ENCODE results near the gene CDKN2A. TPM values are rescaled to one million over a fixed set of nuclear protein-coding genes. Genes with fewer than 3 reads are reported as not detected.

CDKN2A gene
- total RNA-seq, 3 donors from 2014 or later (not counting 1 experiment from before 2014, with no cell fraction given): 3.5 to 7.7 (median 3.8) TPM

GRCh38 chr9:21984101-21984500, 10.1 kb downstream of the CDKN2A start:
- H3K27ac ChIP-seq (ENCODE audit: low read length): no peak overlapping the region
- ATAC-seq (no peak), DNase-seq (no peak)
- H3K27ac Mint-ChIP-seq: no peak overlapping the region
- intact Hi-C loops (cut with micrococcal nuclease): no loop called here
- peaks cover 47 to 81% of the 10 kb centered on the region in 2 donors for H3K27me3 Mint-ChIP-seq (ENCODE audit: low read depth in 2 of 2)
- H3K27me3 ChIP-seq (ENCODE audit: control insufficient read depth, insufficient read depth, low read length): peaks cover 68% of the 10 kb centered on the region
- H3K4me3 Mint-ChIP-seq: no peak overlapping the region
- no peak overlapping the region for H3K4me3 ChIP-seq (ENCODE audit: low read length)
- no peaks in the 10 kb centered on the region for H3K9me3 Mint-ChIP-seq
- no peaks in the 10 kb centered on the region for H3K4me1 ChIP-seq (ENCODE audit: control insufficient read depth, insufficient read depth, low read length)
- TF ChIP-seq CTCF (IDR thresholded peaks at IDR 0.05): no peak
- H3K36me3 Mint-ChIP-seq: no peaks in the 10 kb centered on the region
- H3K9me3 ChIP-seq (ENCODE audit: control insufficient read depth, insufficient read depth, low read length): no peaks in the 10 kb centered on the region
- no peaks in the 10 kb centered on the region for H3K36me3 ChIP-seq (ENCODE audit: control insufficient read depth, insufficient read depth, low read length)
- peaks cover 0 to 7% of the 10 kb centered on the region in 2 donors for H3K4me1 Mint-ChIP-seq

- Mint-ChIP-seq H3K9me3 (no peaks in the 10 kb centered on the region), H3K36me3 (no peaks in the 10 kb centered on the region), H3K4me3 (no peak overlapping the region), H3K27ac (no peak overlapping the region), H3K27me3 (ENCODE audit: low read depth in 2 of 2) (peaks cover 48 to 81% of the 10 kb centered on the region in 2 donors), H3K4me1 (peaks cover 0 to 7% of the 10 kb centered on the region in 2 donors)
- WGBS (ENCODE audit: insufficient coverage): 86% methylated on average over 1 of the region's 1 CpG
- peaks cover 68% of the 10 kb centered on the region for H3K27me3 ChIP-seq (ENCODE audit: control insufficient read depth, insufficient read depth, low read length)
- no peaks in the 10 kb centered on the region for H3K36me3 ChIP-seq (ENCODE audit: control insufficient read depth, insufficient read depth, low read length)
- H3K4me3 ChIP-seq (ENCODE audit: low read length): no peak overlapping the region
- H3K4me1 ChIP-seq (ENCODE audit: control insufficient read depth, insufficient read depth, low read length): no peaks in the 10 kb centered on the region
- ATAC-seq (no peak), DNase-seq (no peak)
- H3K27ac ChIP-seq (ENCODE audit: low read length): no peak overlapping the region
- H3K9me3 ChIP-seq (ENCODE audit: control insufficient read depth, insufficient read depth, low read length): no peaks in the 10 kb centered on the region
- intact Hi-C loops (cut with micrococcal nuclease): no loop called here
- TF ChIP-seq CTCF (IDR thresholded peaks at IDR 0.05): no peak
Measured at GRCh38 chr9:21983561-21983935, 10.6 kb downstream of the CDKN2A start.

- intact Hi-C loops (cut with micrococcal nuclease): no loop called here
- ATAC-seq (no peak), DNase-seq (no peak)
- H3K4me3 ChIP-seq (ENCODE audit: low read length): no peak overlapping the region
- H3K27ac ChIP-seq (ENCODE audit: low read length): no peak overlapping the region
- Mint-ChIP-seq H3K9me3 (no peaks in the 10 kb centered on the region), H3K4me3 (no peak overlapping the region), H3K4me1 (peaks cover 0 to 7% of the 10 kb centered on the region in 2 donors), H3K36me3 (no peaks in the 10 kb centered on the region), H3K27ac (no peak overlapping the region), H3K27me3 (ENCODE audit: low read depth in 2 of 2) (peaks cover 47 to 80% of the 10 kb centered on the region in 2 donors)
- no peaks in the 10 kb centered on the region for H3K9me3 ChIP-seq (ENCODE audit: control insufficient read depth, insufficient read depth, low read length)
- H3K27me3 ChIP-seq (ENCODE audit: control insufficient read depth, insufficient read depth, low read length): peaks cover 70% of the 10 kb centered on the region
- no peaks in the 10 kb centered on the region for H3K36me3 ChIP-seq (ENCODE audit: control insufficient read depth, insufficient read depth, low read length)
- TF ChIP-seq CTCF (IDR thresholded peaks at IDR 0.05): no peak
- no CpG with 5 or more reads among the region's 1 CpG for WGBS (ENCODE audit: insufficient coverage)
- H3K4me1 ChIP-seq (ENCODE audit: control insufficient read depth, insufficient read depth, low read length): no peaks in the 10 kb centered on the region
Measured at GRCh38 chr9:21982861-21983560, 11.2 kb downstream of the CDKN2A start.

- Histone ChIP-seq H3K9me3 (ENCODE audit: control insufficient read depth, insufficient read depth, low read length) (no peaks in the 10 kb centered on the region), H3K36me3 (ENCODE audit: control insufficient read depth, insufficient read depth, low read length) (no peaks in the 10 kb centered on the region), H3K27me3 (ENCODE audit: control insufficient read depth, insufficient read depth, low read length) (peaks cover 70% of the 10 kb centered on the region), H3K27ac (ENCODE audit: low read length) (no peak overlapping the region), H3K4me1 (ENCODE audit: control insufficient read depth, insufficient read depth, low read length) (no peaks in the 10 kb centered on the region), H3K4me3 (ENCODE audit: low read length) (no peak overlapping the region)
- peaks cover 0 to 7% of the 10 kb centered on the region in 2 donors for H3K4me1 Mint-ChIP-seq
- H3K36me3 Mint-ChIP-seq: no peaks in the 10 kb centered on the region
- no CpG with 5 or more reads among the region's 1 CpG for WGBS (ENCODE audit: insufficient coverage)
- H3K9me3 Mint-ChIP-seq: no peaks in the 10 kb centered on the region
- H3K4me3 Mint-ChIP-seq: no peak overlapping the region
- H3K27ac Mint-ChIP-seq: no peak overlapping the region
- no peak for ATAC-seq
- H3K27me3 Mint-ChIP-seq (ENCODE audit: low read depth in 2 of 2): peaks cover 48 to 80% of the 10 kb centered on the region in 2 donors
- no peak for DNase-seq
- no peak for TF ChIP-seq CTCF (IDR thresholded peaks at IDR 0.05)
- intact Hi-C loops (cut with micrococcal nuclease): no loop called here
Measured at GRCh38 chr9:21982391-21982790, 11.8 kb downstream of the CDKN2A start.
